Calu3 (cell line): ENCODE results near the gene NCOR1. TPM values are rescaled to one million over a fixed set of nuclear protein-coding genes. Genes with fewer than 3 reads are reported as not detected.
"Not testable (repeated sequence)": the region's sequence is repeated elsewhere in the genome, so short reads cannot be mapped to it uniquely, and the experiment has no call there.

Experiments
- BruUV-seq: library from RNA; stranded (reverse); fragments of 400-500 nt; replicated peaks from 2 replicates; lab custom pipeline; 2021; lab: Mats Ljungman, UMichigan
- CTCF ChIA-PET: fragments of 300-600 bp; sonication (Branson Sonifier 250); formaldehyde crosslinking; loops from one replicate; lab custom pipeline; 2022; ENCODE audit warnings: antibody characterized with exemption; lab: Charles Lee
- DNase-seq: peaks from one replicate; pipeline ENCODE4 v3.0.0; 2022
- H3K27ac Mint-ChIP-seq: one replicate; pipeline ENCODE4 v1.8.0; 2022; ENCODE audit warnings: mixed read lengths; ENCODE audit not compliant: unreplicated experiment
- H3K27me3 Mint-ChIP-seq: one replicate; pipeline ENCODE4 v1.8.0; 2022; ENCODE audit warnings: mixed read lengths; ENCODE audit not compliant: unreplicated experiment
- H3K36me3 Mint-ChIP-seq: one replicate; pipeline ENCODE4 v1.8.0; 2022; ENCODE audit warnings: mild to moderate bottlenecking, moderate library complexity, mixed read lengths; ENCODE audit not compliant: insufficient read depth, unreplicated experiment
- H3K4me1 Mint-ChIP-seq: one replicate; pipeline ENCODE4 v1.8.0; 2022; ENCODE audit warnings: mild to moderate bottlenecking, low read depth, mixed read lengths; ENCODE audit not compliant: unreplicated experiment
- H3K4me3 Mint-ChIP-seq: one replicate; pipeline ENCODE4 v1.8.0; 2022; ENCODE audit warnings: mild to moderate bottlenecking, low read depth, moderate library complexity, mixed read lengths; ENCODE audit not compliant: unreplicated experiment
- H3K9me3 Mint-ChIP-seq: one replicate; pipeline ENCODE4 v1.8.0; 2022; ENCODE audit warnings: low read depth, mixed read lengths; ENCODE audit not compliant: unreplicated experiment
- intact Hi-C: fragments of 100-400 bp; cut with micrococcal nuclease; formaldehyde crosslinking; loops from one replicate; pipeline ENCODE4 v1.10.0; 2022; ENCODE audit not compliant: unreplicated experiment
- total RNA-seq: library from RNA; stranded (reverse); gene quantifications from 2 replicates; pipeline ENCODE4 v1.2.3, GENCODE V29; 2022
- TF ChIP-seq, protein P1 (sequence below): fragments of 200-600 bp; IDR thresholded peaks from one replicate; pipeline ENCODE4 v1.8.0; 2022; ENCODE audit warnings: antibody characterized with exemption; ENCODE audit not compliant: unreplicated experiment

NCOR1 gene
- total RNA-seq, 1 experiment from 2014 or later: 84.0 TPM

DNA sequence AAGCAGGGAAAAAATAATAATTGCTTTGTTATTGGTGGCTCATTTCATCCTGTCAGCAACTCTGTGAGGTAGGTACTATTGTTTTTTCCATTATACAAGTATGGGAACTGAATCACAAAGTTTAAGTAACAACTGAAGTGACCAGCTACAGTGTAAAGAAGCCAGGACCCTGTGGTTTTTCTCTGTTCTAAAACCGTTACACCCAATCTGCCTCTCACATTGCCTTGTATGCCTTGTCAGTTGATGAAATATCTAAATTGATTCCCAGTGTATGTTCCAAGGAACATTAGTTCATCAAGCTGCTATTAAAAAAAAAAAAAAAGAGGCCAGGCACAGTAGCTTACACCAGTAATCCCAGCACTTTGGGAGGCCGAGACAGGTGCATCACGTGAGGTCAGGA lies 7.1 kb upstream of the NCOR1 start:
- H3K4me3 Mint-ChIP-seq: no peak overlapping the region
- CTCF ChIA-PET: no interaction called here
- H3K27ac Mint-ChIP-seq: no peak overlapping the region
- intact Hi-C loops: no loop called here
- no peaks in the 10 kb centered on the region for H3K9me3 Mint-ChIP-seq
- H3K4me1 Mint-ChIP-seq: no peaks in the 10 kb centered on the region
- H3K27me3 Mint-ChIP-seq: no peaks in the 10 kb centered on the region
- TF ChIP-seq, protein P1, sequence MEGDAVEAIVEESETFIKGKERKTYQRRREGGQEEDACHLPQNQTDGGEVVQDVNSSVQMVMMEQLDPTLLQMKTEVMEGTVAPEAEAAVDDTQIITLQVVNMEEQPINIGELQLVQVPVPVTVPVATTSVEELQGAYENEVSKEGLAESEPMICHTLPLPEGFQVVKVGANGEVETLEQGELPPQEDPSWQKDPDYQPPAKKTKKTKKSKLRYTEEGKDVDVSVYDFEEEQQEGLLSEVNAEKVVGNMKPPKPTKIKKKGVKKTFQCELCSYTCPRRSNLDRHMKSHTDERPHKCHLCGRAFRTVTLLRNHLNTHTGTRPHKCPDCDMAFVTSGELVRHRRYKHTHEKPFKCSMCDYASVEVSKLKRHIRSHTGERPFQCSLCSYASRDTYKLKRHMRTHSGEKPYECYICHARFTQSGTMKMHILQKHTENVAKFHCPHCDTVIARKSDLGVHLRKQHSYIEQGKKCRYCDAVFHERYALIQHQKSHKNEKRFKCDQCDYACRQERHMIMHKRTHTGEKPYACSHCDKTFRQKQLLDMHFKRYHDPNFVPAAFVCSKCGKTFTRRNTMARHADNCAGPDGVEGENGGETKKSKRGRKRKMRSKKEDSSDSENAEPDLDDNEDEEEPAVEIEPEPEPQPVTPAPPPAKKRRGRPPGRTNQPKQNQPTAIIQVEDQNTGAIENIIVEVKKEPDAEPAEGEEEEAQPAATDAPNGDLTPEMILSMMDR: no peak
- no peak for DNase-seq
- no TSS peak for BruUV-seq
- H3K36me3 Mint-ChIP-seq: peaks cover 4% of the 10 kb centered on the region

DNA sequence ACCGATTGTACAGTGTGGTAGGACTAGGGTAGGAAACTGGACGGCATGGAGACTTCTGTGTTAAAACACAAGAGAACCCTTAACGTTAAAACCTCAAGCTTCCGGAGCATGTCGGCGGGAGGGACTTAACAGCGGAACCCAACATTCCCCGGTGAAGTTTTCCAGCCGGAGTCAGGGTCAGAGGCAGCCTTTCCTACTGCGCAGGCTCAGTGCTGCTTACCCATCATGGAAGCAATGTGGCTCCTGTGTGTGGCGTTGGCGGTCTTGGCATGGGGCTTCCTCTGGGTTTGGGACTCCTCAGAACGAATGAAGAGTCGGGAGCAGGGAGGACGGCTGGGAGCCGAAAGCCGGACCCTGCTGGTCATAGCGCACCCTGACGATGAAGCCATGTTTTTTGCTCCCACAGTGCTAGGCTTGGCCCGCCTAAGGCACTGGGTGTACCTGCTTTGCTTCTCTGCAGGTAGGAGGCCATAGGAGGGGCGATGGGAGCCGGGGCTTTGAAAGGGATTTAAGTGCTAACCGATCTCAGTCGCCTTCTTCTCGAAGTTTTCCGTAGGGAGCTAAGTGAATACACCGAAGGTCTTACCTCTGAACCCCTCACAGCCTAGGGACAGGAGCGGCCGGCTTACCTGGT lies 1.8 kb upstream of the NCOR1 start, which contains the start of gene PIGL:
TSS of gene PIGL (plus strand) at position 209 of the 634 bp plus-strand sequence. CDS start at position 226, 17 bp downstream.
- intact Hi-C loops: no loop called here
- CTCF ChIA-PET: interaction anchor here (0.5 kb wide), 1 partner anchor 104 kb away, joined by 3 read pairs; no protein-coding TSS in a partner anchor
- TSS peak; percentile 63 for BruUV-seq
- TF ChIP-seq, protein P1: no peak
- Mint-ChIP-seq H3K9me3 (no peaks in the 10 kb centered on the region), H3K27me3 (no peaks in the 10 kb centered on the region), H3K36me3 (peaks cover 33% of the 10 kb centered on the region), H3K27ac (peak within 1 kb of the TSS; percentile 83), H3K4me3 (peak within 1 kb of the TSS; percentile 95), H3K4me1 (no peaks in the 10 kb centered on the region)
- DNase-seq: peak; percentile 81

DNA sequence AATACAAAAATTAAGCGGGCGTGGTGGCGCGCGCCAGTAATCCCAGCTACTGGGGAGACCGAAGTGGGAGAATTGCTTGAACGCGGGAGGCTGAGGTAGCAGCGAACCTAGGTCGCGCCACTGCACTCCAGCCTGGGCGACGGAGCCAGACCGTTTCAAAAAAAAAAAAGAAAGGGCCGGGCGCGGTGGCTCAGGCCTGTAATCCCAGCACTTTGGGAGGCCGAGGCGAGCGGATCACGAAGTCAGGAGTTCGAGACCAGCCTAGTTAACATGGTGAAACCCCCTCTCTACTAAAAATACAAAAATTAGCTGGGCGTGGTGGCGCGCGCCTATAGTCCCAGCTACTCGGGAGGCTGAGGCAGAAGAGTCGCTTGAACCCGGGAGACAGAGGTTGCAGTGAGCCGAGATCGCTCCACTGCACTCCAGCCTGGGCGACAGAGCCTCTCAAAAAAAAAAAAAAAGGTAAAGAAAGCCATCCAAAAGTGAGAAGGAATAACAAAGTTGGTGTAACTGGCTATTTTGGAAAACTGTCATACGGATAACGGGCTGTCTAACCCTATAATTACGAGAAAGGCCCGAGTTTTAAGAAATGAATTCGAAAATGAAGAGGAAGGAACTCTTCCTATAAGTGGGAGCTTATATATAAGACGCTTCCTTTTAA lies 1.1 kb upstream of the NCOR1 start:
- H3K9me3 Mint-ChIP-seq, intact Hi-C loops, H3K27me3 Mint-ChIP-seq, BruUV-seq, H3K4me1 Mint-ChIP-seq, DNase-seq: not testable (repeated sequence)
- peak overlapping the region; percentile 95 for H3K4me3 Mint-ChIP-seq
- peaks cover 33% of the 10 kb centered on the region for H3K36me3 Mint-ChIP-seq
- CTCF ChIA-PET: interaction anchor here (1.3 kb wide), 1 partner anchor 30 kb away, joined by 4 read pairs; no protein-coding TSS in a partner anchor
- peak overlapping the region; percentile 83 for H3K27ac Mint-ChIP-seq

DNA sequence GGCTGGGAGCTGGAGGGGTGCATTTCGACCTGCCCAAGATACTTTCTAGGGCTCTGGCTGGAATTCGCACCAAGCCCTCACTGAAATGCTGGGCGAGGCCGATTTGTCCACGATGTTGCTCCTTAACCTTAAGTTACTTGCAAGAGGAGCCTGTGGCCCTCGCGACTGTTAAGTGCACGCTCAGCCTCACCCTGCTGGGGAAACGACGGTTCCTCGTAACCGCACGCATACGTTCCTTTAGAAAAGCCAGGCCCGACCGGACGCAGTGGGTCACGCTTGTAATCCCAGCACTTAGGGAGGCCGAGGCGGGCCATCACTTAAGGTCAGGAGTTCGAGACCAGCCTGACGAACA lies 607 bp upstream of the NCOR1 start:
- Mint-ChIP-seq H3K27me3 (no peaks in the 10 kb centered on the region), H3K27ac (peak overlapping the region; percentile 83), H3K9me3 (no peaks in the 10 kb centered on the region), H3K4me1 (no peaks in the 10 kb centered on the region), H3K36me3 (peaks cover 33% of the 10 kb centered on the region), H3K4me3 (peak overlapping the region; percentile 95)
- no peak for DNase-seq
- CTCF ChIA-PET: interaction anchor here (1.3 kb wide), 1 partner anchor 30 kb away, joined by 4 read pairs; no protein-coding TSS in a partner anchor
- BruUV-seq: no TSS peak
- intact Hi-C loops: no loop called here
- TF ChIP-seq, protein P1: no peak
